ENCODE results near the gene CRYBG2.

DNA sequence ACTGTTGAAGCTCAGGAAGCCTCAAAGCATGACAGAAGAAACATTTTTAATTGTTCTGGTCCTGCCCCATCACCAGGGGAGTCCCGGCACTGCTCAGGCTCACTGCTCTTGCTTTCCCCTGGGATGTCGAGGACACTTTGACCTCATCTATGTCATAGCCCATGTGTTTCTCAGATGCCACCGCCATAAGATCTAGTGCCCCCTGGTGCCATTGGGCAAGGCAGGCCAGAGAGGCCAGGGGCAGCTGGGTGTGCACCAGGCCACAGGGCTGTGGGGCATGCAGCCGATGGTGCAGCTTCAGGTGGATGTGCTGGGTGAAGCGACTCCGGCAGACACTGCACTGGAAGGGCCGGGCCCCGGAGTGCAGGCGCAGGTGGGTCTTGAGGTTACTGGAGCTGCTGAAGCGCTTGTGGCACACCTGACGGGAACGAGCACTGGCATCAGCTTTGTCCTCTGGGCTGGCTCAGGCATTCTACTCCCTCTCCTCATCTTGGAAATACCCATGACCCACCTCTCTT lies 7.7 kb upstream of the CRYBG2 start:
- TF ChIP-seq, protein P1, sequence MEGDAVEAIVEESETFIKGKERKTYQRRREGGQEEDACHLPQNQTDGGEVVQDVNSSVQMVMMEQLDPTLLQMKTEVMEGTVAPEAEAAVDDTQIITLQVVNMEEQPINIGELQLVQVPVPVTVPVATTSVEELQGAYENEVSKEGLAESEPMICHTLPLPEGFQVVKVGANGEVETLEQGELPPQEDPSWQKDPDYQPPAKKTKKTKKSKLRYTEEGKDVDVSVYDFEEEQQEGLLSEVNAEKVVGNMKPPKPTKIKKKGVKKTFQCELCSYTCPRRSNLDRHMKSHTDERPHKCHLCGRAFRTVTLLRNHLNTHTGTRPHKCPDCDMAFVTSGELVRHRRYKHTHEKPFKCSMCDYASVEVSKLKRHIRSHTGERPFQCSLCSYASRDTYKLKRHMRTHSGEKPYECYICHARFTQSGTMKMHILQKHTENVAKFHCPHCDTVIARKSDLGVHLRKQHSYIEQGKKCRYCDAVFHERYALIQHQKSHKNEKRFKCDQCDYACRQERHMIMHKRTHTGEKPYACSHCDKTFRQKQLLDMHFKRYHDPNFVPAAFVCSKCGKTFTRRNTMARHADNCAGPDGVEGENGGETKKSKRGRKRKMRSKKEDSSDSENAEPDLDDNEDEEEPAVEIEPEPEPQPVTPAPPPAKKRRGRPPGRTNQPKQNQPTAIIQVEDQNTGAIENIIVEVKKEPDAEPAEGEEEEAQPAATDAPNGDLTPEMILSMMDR (IDR thresholded peaks at IDR 0.05), result no peak
- TF ChIP-seq POLR2A (IDR thresholded peaks at IDR 0.05), result no peak

Data from testis (tissue), 2 donors.